Endothelial cell of umbilical vein (primary cell): ENCODE measurements around the gene RPL21. TPM values are rescaled to one million over a fixed set of nuclear protein-coding genes. Genes with fewer than 3 reads are reported as not detected.

Experiments used
- BruUV-seq: library from RNA; stranded (reverse); fragments of 400-500 nt; replicated peaks from 2 replicates; lab custom pipeline; 2021; lab: Mats Ljungman, UMichigan
- CTCF ChIA-PET: fragments of 300-600, 350-600 bp; sonication (Branson Sonifier 250); formaldehyde crosslinking; loops from one replicate; lab custom pipeline; 2021; ENCODE audit warnings: antibody characterized with exemption, inconsistent platforms; lab: Charles Lee
- POLR2A ChIA-PET: fragments of 300-600, 350-600 bp; sonication (Branson Sonifier 250); formaldehyde crosslinking; loops from one replicate; lab custom pipeline; 2021; ENCODE audit warnings: antibody characterized with exemption, inconsistent platforms; lab: Charles Lee
- DNase-seq: peaks from one replicate; pipeline ENCODE4 v3.0.0-alpha.2; 2011; ENCODE audit warnings: low read depth, low spot score
- FAIRE-seq: peaks from 2 replicates; lab custom pipeline; 2011; peaks lifted over from hg19 to GRCh38; lab: Jason Lieb, UNC
- H2AFZ ChIP-seq: 2 replicates; pipeline ENCODE4 v1.6.0; 2012; ENCODE audit warnings: low read depth, low read length, control low read depth, inconsistent platforms
- H3K27ac ChIP-seq: 2 replicates; pipeline ENCODE4 v1.5.1; 2011; ENCODE audit warnings: low read depth, mild to moderate bottlenecking, control low read depth, low read length, moderate library complexity; ENCODE audit not compliant: insufficient read depth
- H3K27me3 ChIP-seq, 2 experiments: 2 replicates each; pipeline versions ENCODE4 v1.6.0 to v1.6.1; 2011; ENCODE audit warnings: low read length in 2 of 2, mixed read lengths in 1 of 2; ENCODE audit not compliant: control insufficient read depth in 2 of 2, insufficient read depth in 2 of 2
- H3K36me3 ChIP-seq, 2 experiments: 2 replicates in 1 of 2; 3 replicates in 1 of 2; pipeline ENCODE4 v1.5.1; 2011; ENCODE audit warnings: low read length in 2 of 2, mild to moderate bottlenecking in 1 of 2, moderate library complexity in 1 of 2; ENCODE audit not compliant: control insufficient read depth in 2 of 2, insufficient read depth in 2 of 2; ENCODE audit errors: extremely low read depth in 1 of 2
- H3K4me1 ChIP-seq: 3 replicates; pipeline ENCODE4 v1.5.1; 2011; ENCODE audit warnings: mild to moderate bottlenecking, low read length; ENCODE audit not compliant: control insufficient read depth, insufficient read depth; ENCODE audit errors: extremely low read depth
- H3K4me2 ChIP-seq: 2 replicates; pipeline ENCODE4 v1.6.1; 2011; ENCODE audit warnings: low read length, control low read depth, mixed read lengths; ENCODE audit not compliant: insufficient read depth
- H3K4me3 ChIP-seq, 3 experiments: fragments of 200-600 bp in 1 of 3; sonication (generic), shearing (Covaris generic) in 1 of 3; replicated peaks in 1 of 3; 2 replicates each; pipeline ENCODE4 v1.5.1; 2011 to 2016; ENCODE audit warnings: control low read depth in 3 of 3, low read length in 3 of 3, mild to moderate bottlenecking in 2 of 3, inconsistent platforms in 1 of 3, low read depth in 1 of 3, moderate library complexity in 1 of 3; ENCODE audit not compliant: insufficient read depth in 1 of 3
- H3K79me2 ChIP-seq: 2 replicates; pipeline ENCODE4 v1.6.0; 2012; ENCODE audit warnings: low read length, inconsistent platforms; ENCODE audit not compliant: control insufficient read depth, insufficient read depth
- H3K9ac ChIP-seq: replicated peaks from 2 replicates; pipeline ENCODE3; 2011; ENCODE audit warnings: low read length, control low read depth; ENCODE audit not compliant: insufficient read depth; ENCODE audit errors: extremely low read depth
- H3K9me1 ChIP-seq: replicated peaks from 3 replicates; pipeline ENCODE4 v1.6.0; 2011; ENCODE audit warnings: mild to moderate bottlenecking, low read length; ENCODE audit not compliant: control insufficient read depth, insufficient read depth; ENCODE audit errors: extremely low read depth
- H3K9me3 ChIP-seq: replicated peaks from 2 replicates; pipeline ENCODE4 v1.5.1; 2012; ENCODE audit warnings: low read length, inconsistent platforms; ENCODE audit not compliant: control insufficient read depth, insufficient read depth
- H4K20me1 ChIP-seq: replicated peaks from 2 replicates; pipeline ENCODE3; 2011; ENCODE audit warnings: mild to moderate bottlenecking, low read length; ENCODE audit not compliant: control insufficient read depth, insufficient read depth; ENCODE audit errors: extremely low read depth
- CTCF ChIP-seq, 2 donors: IDR thresholded peaks; 1 replicate in 1 of 2; 2 replicates in 1 of 2; pipeline ENCODE4 v1.5.1; 2011; ENCODE audit warnings: low read length in 2 of 2, mild to moderate bottlenecking in 2 of 2, moderate library complexity in 2 of 2, control low read depth in 1 of 2, inconsistent platforms in 1 of 2, low read depth in 1 of 2; ENCODE audit not compliant: insufficient read depth in 1 of 2; ENCODE audit errors: extremely low read depth in 1 of 2
- EZH2 ChIP-seq: IDR thresholded peaks from 2 replicates; pipeline ENCODE4 v1.6.1; 2012; ENCODE audit warnings: borderline replicate concordance, low read depth, mild to moderate bottlenecking, moderate library complexity, low read length, inconsistent platforms; ENCODE audit not compliant: severe bottlenecking
- FOS ChIP-seq: IDR thresholded peaks from 2 replicates; pipeline ENCODE4 v1.6.1; 2011; ENCODE audit warnings: mild to moderate bottlenecking, low read length, moderate library complexity, borderline replicate concordance; ENCODE audit not compliant: insufficient read depth
- GATA2 ChIP-seq: IDR thresholded peaks from 2 replicates; pipeline ENCODE4 v1.7.0; 2011; ENCODE audit warnings: low read depth, mild to moderate bottlenecking, moderate library complexity, mixed read lengths, low read length; ENCODE audit not compliant: insufficient read length, insufficient read depth
- JUN ChIP-seq: IDR thresholded peaks from 2 replicates; pipeline ENCODE4 v1.6.1; 2011; ENCODE audit warnings: borderline replicate concordance, low read depth; ENCODE audit not compliant: insufficient read length, insufficient read depth
- MAX ChIP-seq: IDR thresholded peaks from 2 replicates; pipeline ENCODE4 v1.6.1; 2011; ENCODE audit not compliant: insufficient read depth, insufficient read length
- MYC ChIP-seq: IDR thresholded peaks from one replicate; pipeline ENCODE4 v1.6.1; 2011; ENCODE audit warnings: mild to moderate bottlenecking, low read depth, low read length
- POLR2A ChIP-seq: IDR thresholded peaks from 2 replicates; pipeline ENCODE4 v1.6.1; 2012; ENCODE audit warnings: low read depth, mild to moderate bottlenecking, control low read depth, low read length
- POLR2AphosphoS5 ChIP-seq: IDR thresholded peaks from 2 replicates; pipeline ENCODE4 v1.6.1; 2012; ENCODE audit warnings: low read depth, mild to moderate bottlenecking, control low read depth, low read length, moderate library complexity; ENCODE audit not compliant: insufficient read depth
- dilution Hi-C: fragments of 300-500 bp; cut with MboI; formaldehyde crosslinking; loops from one replicate; pipeline ENCODE4 v1.15.0; 2019; ENCODE audit warnings: low sequenced_read_pairs; ENCODE audit not compliant: extremely low pct_ligation_motif_present
- intact Hi-C: fragments of 100-400 bp; cut with micrococcal nuclease; formaldehyde crosslinking; loops from one replicate; pipeline ENCODE4 v1.10.0; 2022
- polyA plus RNA-seq, 4 experiments: library from polyadenylated mRNA; depleted of rRNA in 3 of 4; stranded (reverse) in 3 of 4; unstranded in 1 of 4; fragments of >200 nt; gene quantifications; 2 replicates each; pipeline versions ENCODE4 v1.2.1 to v1.2.3, GENCODE V29; 2011 to 2012; ENCODE audit warnings: missing spikeins in 1 of 4
- total RNA-seq: library from RNA; stranded (reverse); gene quantifications from 2 replicates; pipeline ENCODE4 v1.2.3, GENCODE V29; 2021

The RPL21 gene
- total and polyA plus RNA-seq, 2 donors (not counting 3 experiments of a cell fraction or from before 2014, with no cell fraction given), result 585 to 871 TPM

GRCh38 chr13:27264648-27265047, 13.3 kb downstream of the RPL21 start:
- Histone ChIP-seq H3K27ac (no peak overlapping the region), H2AFZ (no peak overlapping the region), H3K4me2 (no peak overlapping the region), H3K79me2 (no peaks in the 10 kb centered on the region), H3K9me1 (no peaks in the 10 kb centered on the region), H3K4me1 (peaks cover 4% of the 10 kb centered on the region), H3K4me3 (no peak overlapping the region), H3K36me3 (no peaks in the 10 kb centered on the region), H3K9me3 (no peaks in the 10 kb centered on the region), H3K27me3 (no peaks in the 10 kb centered on the region), H3K9ac (no peak overlapping the region), H4K20me1 (peaks cover 2% of the 10 kb centered on the region)
- no peak for FAIRE-seq
- POLR2A ChIA-PET, result no interaction called here
- CTCF ChIA-PET, result no interaction called here
- dilution Hi-C loops, result no loop called here
- DNase-seq, result no peak
- intact Hi-C loops, result no loop called here
- no TSS peak for BruUV-seq
- TF ChIP-seq EZH2, result no peak
- no peak for TF ChIP-seq POLR2AphosphoS5

GRCh38 chr13:27266917-27267316, 15.6 kb downstream of the RPL21 start:
- Histone ChIP-seq H3K9me1 (no peaks in the 10 kb centered on the region), H3K4me2 (no peak overlapping the region), H3K79me2 (no peaks in the 10 kb centered on the region), H3K36me3 (no peaks in the 10 kb centered on the region), H3K4me3 (no peak overlapping the region), H3K27me3 (no peaks in the 10 kb centered on the region), H3K27ac (no peak overlapping the region), H4K20me1 (no peaks in the 10 kb centered on the region), H3K9ac (no peak overlapping the region), H3K4me1 (peaks cover 8% of the 10 kb centered on the region), H3K9me3 (no peaks in the 10 kb centered on the region), H2AFZ (no peak overlapping the region)
- intact Hi-C loops (no loop called here), dilution Hi-C loops (no loop called here)
- no peak for TF ChIP-seq JUN
- no peak for TF ChIP-seq POLR2AphosphoS5
- no peak for TF ChIP-seq POLR2A
- TF ChIP-seq MYC, result no peak
- no peak for TF ChIP-seq GATA2
- TF ChIP-seq MAX, result no peak
- TF ChIP-seq FOS, result no peak
- TF ChIP-seq EZH2, result no peak
- TF ChIP-seq CTCF (IDR thresholded peaks at IDR 0.05; ENCODE audit: extremely low read depth in 1 of 2, insufficient read depth in 1 of 2, low read depth in 1 of 2, low read length in 2 of 2), result no peak
- ChIA-PET POLR2A (no interaction called here), CTCF (no interaction called here)
- DNase-seq (no peak), FAIRE-seq (no peak)
- BruUV-seq, result no TSS peak
